Measurements from ENCODE around the gene THSD1.

GRCh38 chr13:52414963-52415362 lies 9.0 kb upstream of the THSD1 start:
- TF ChIP-seq CTCF (IDR thresholded peaks at IDR 0.05; ENCODE audit: low read depth, low read length): no peak
- TF ChIP-seq EZH2phosphoT487 (IDR thresholded peaks at IDR 0.05; ENCODE audit: low read depth): no peak

Measured in OCI-LY3 (cell line).